ENCODE results near the gene PERM1. TPM values are rescaled to one million over a fixed set of nuclear protein-coding genes. Genes with fewer than 3 reads are reported as not detected.

PERM1 gene
- total and polyA plus RNA-seq, 2 of the 13 experiments (the other 11 are each of a cell fraction or from before 2014, with no cell fraction given): 0.04 to 0.29 TPM

GRCh38 chr1:1024771-1025699 is 43.1 kb upstream of the PERM1 start:
- Histone ChIP-seq H3K27me3 (ENCODE audit: control insufficient read depth in 1 of 2, insufficient read depth in 2 of 2, low read length in 2 of 2) (no peaks in the 10 kb centered on the region), H3K4me3 (replicated peaks in 1 of 3; ENCODE audit: insufficient read depth in 1 of 3, low read depth in 2 of 3, low read length in 3 of 3) (no peak overlapping the region), H3K27ac (ENCODE audit: extremely low read length, insufficient read depth, low read length) (no peak overlapping the region), H2AFZ (ENCODE audit: low read length) (no peak overlapping the region), H3K79me2 (ENCODE audit: insufficient read depth, low read length) (peaks cover 23% of the 10 kb centered on the region), H4K20me1 (ENCODE audit: insufficient read depth, low read length) (peaks cover 31% of the 10 kb centered on the region; the same call in 1 of the 2 replicates), H3K4me2 (ENCODE audit: low read depth, low read length) (peak overlapping the region; percentile 27; the same call in 1 of the 2 replicates), H3K4me1 (ENCODE audit: insufficient read depth, low read length) (peaks cover 50% of the 10 kb centered on the region), H3K9ac (ENCODE audit: insufficient read depth, low read depth, low read length) (no peak overlapping the region), H3K36me3 (replicated peaks in 1 of 2; ENCODE audit: control insufficient read depth in 1 of 2, insufficient read depth in 2 of 2, low read length in 2 of 2) (peaks cover 4 to 20% of the 10 kb centered on the region in 2 experiments; a peak in 4 of 5 replicates), H3K9me3 (ENCODE audit: low read length) (no peaks in the 10 kb centered on the region)
- no TSS peak for BruUV-seq (replicated peaks)
- WGBS (ENCODE audit: low lambda C conversion rate): 90% methylated on average over 25 of the region's 31 CpGs
- intact Hi-C loops (cut with micrococcal nuclease; ENCODE audit: unreplicated experiment): no loop called here
- CTCF ChIA-PET (ENCODE audit: low intra/inter-chr PET ratio, low total read pairs): no interaction called here
- FAIRE-seq (no peak), ATAC-seq (no peak; the same call in 2 of the 3 replicates), DNase-seq (ENCODE audit: low spot score) (peak; percentile 56)
- in situ Hi-C loops (cut with HindIII; ENCODE audit: extremely low pct_ligation_motif_present, low pct_unique_long_range_greater_than_20kb): loop anchor here (5.0 kb wide), 1 partner anchor 32 kb away; no protein-coding TSS in a partner anchor
- POLR2A ChIA-PET: interaction anchor here (0.8 to 1.6 kb wide), 4 partner anchors 11 to 39 kb away, joined by 3 to 5 read pairs (median 3); no protein-coding TSS in a partner anchor
- peak; percentile 93 for TF ChIP-seq HNRNPL (IDR thresholded peaks at IDR 0.05; ENCODE audit: low read depth, low read length)
- TF ChIP-seq ZNF784 (CRISPR knock-in tag; IDR thresholded peaks at IDR 0.05; ENCODE audit: borderline replicate concordance): no peak
- no peak for TF ChIP-seq JUNB (CRISPR knock-in tag; IDR thresholded peaks at IDR 0.05; ENCODE audit: borderline replicate concordance)
- TF ChIP-seq MBD4 (IDR thresholded peaks at IDR 0.05; ENCODE audit: borderline replicate concordance, low read length): no peak
- peak; percentile 80 for TF ChIP-seq ZNF281 (CRISPR knock-in tag; IDR thresholded peaks at IDR 0.05; ENCODE audit: borderline replicate concordance)
- TF ChIP-seq USF2 (IDR thresholded peaks at IDR 0.05; ENCODE audit: low read depth, low read length): no peak
- TF ChIP-seq USF2 (CRISPR knock-in tag; IDR thresholded peaks at IDR 0.05; ENCODE audit: borderline replicate concordance): no peak
- no peak for TF ChIP-seq RELA (CRISPR knock-in tag; IDR thresholded peaks at IDR 0.05)
- no peak for TF ChIP-seq SMAD1 (CRISPR knock-in tag; IDR thresholded peaks at IDR 0.05; ENCODE audit: borderline replicate concordance, low read depth)
- no peak for TF ChIP-seq AFF4 (CRISPR knock-in tag; IDR thresholded peaks at IDR 0.05)
- no peak for TF ChIP-seq PAX8 (CRISPR knock-in tag; IDR thresholded peaks at IDR 0.05; ENCODE audit: borderline replicate concordance)
